ENCODE data around the gene MAP3K6. TPM values are rescaled to one million over a fixed set of nuclear protein-coding genes. Genes with fewer than 3 reads are reported as not detected.

Gene MAP3K6
- total and polyA plus RNA-seq, 2 of the 4 experiments (the other 2 are of a cell fraction) = 4.8 to 15.9 TPM

GRCh38 chr1:27333717-27334279 lies 33.0 kb downstream of the MAP3K6 start:
- no peak overlapping the region for H2BK120ac ChIP-seq (ENCODE audit: low read depth, low read length)
- BruUV-seq (replicated peaks) = no TSS peak
- H3K79me1 ChIP-seq (ENCODE audit: low read depth in 1 of 2, low read length in 2 of 2) = peaks cover 3 to 29% of the 10 kb centered on the region in 2 experiments
- no peak overlapping the region for H3K23ac ChIP-seq (ENCODE audit: low read depth, low read length)
- no peaks in the 10 kb centered on the region for H3K4me1 ChIP-seq (ENCODE audit: control insufficient read depth, insufficient read depth, low read length)
- H2AK9ac ChIP-seq (replicated peaks; ENCODE audit: low read depth, low read length, poor library complexity) = no peak overlapping the region
- peaks cover 50% of the 10 kb centered on the region for H3K36me3 ChIP-seq (ENCODE audit: control insufficient read depth, insufficient read depth, low read length)
- H4K20me1 ChIP-seq (ENCODE audit: insufficient read depth, low read length) = peaks cover 27% of the 10 kb centered on the region
- H3K18ac ChIP-seq (ENCODE audit: low read depth, low read length) = no peak overlapping the region
- dilution Hi-C loops (cut with HindIII; ENCODE audit: low sequenced_read_pairs, unreplicated experiment) = no loop called here
- no peak overlapping the region for H3K4ac ChIP-seq (ENCODE audit: low read depth, low read length)
- ChIA-PET CTCF (interaction anchor here (0.6 to 0.8 kb wide), 2 partner anchors 21 to 35 kb away, joined by 3 to 5 read pairs; no protein-coding TSS in a partner anchor), POLR2A (ENCODE audit: unreplicated experiment) (no interaction called here)
- no peak overlapping the region for H2AK5ac ChIP-seq (ENCODE audit: low read depth, low read length)
- no peak overlapping the region for H2BK15ac ChIP-seq (ENCODE audit: low read depth, low read length)
- H3K9me1 ChIP-seq (ENCODE audit: insufficient read depth, low read length) = no peaks in the 10 kb centered on the region
- no peak overlapping the region for H3K4me3 ChIP-seq (ENCODE audit: insufficient read depth, low read depth, low read length)
- 98% methylated on average over 6 of the region's 17 CpGs; no CpG with 5 or more reads in 1 of the 2 experiments for WGBS, 2 experiments (ENCODE audit: extremely low coverage in 2 of 2, insufficient read length in 1 of 2)
- no peak overlapping the region for H3K14ac ChIP-seq (replicated peaks; ENCODE audit: low read depth, low read length)
- ATAC-seq (ENCODE audit: low read depth) = no peak
- H3K4me2 ChIP-seq (ENCODE audit: low read depth, low read length) = no peak overlapping the region
- no peak overlapping the region for H3K27ac ChIP-seq (ENCODE audit: insufficient read depth, low read length)
- DNase-seq = no peak
- intact Hi-C loops (cut with micrococcal nuclease) = no loop called here
- no peak overlapping the region for H4K5ac ChIP-seq (ENCODE audit: low read depth, low read length)
- no peak overlapping the region for H2BK5ac ChIP-seq (ENCODE audit: low read depth, low read length, poor library complexity, severe bottlenecking)
- no peak overlapping the region for H2AFZ ChIP-seq (replicated peaks; ENCODE audit: low read length, poor library complexity)
- no peak overlapping the region for H3K56ac ChIP-seq (ENCODE audit: extremely low read depth, insufficient read depth, low read length)
- H3K9me3 ChIP-seq (ENCODE audit: control insufficient read depth, insufficient read depth, low read length) = no peaks in the 10 kb centered on the region
- H2BK20ac ChIP-seq (ENCODE audit: low read depth, low read length) = no peak overlapping the region
- H4K8ac ChIP-seq (ENCODE audit: low read depth in 2 of 2, low read length in 2 of 2) = no peak overlapping the region
- no peaks in the 10 kb centered on the region for H3K27me3 ChIP-seq (ENCODE audit: control insufficient read depth, insufficient read depth, low read length)
- H4K91ac ChIP-seq (ENCODE audit: insufficient read depth, low read depth, low read length) = no peak overlapping the region
- no peak overlapping the region for H3K9ac ChIP-seq (ENCODE audit: low read depth, low read length)
- TF ChIP-seq POLR2A (IDR thresholded peaks at IDR 0.05; ENCODE audit: low read depth, low read length) (no peak), ELK1 (IDR thresholded peaks at IDR 0.05; ENCODE audit: borderline replicate concordance, low read depth, low read length) (no peak), MXI1 (IDR thresholded peaks at IDR 0.05; ENCODE audit: borderline replicate concordance, low read depth, low read length) (no peak), BHLHE40 (IDR thresholded peaks at IDR 0.05; ENCODE audit: low read depth, low read length) (no peak), CHD1 (IDR thresholded peaks at IDR 0.05; ENCODE audit: low read depth, low read length) (no peak), SMC3 (IDR thresholded peaks at IDR 0.05; ENCODE audit: low read depth, low read length) (no peak), RAD21 (IDR thresholded peaks at IDR 0.05; ENCODE audit: low read length) (no peak), NFE2L2 (IDR thresholded peaks at IDR 0.05; ENCODE audit: low read depth, low read length) (no peak), RFX5 (IDR thresholded peaks at IDR 0.05; ENCODE audit: low read depth, low read length) (no peak), CEBPB (IDR thresholded peaks at IDR 0.05; ENCODE audit: low read depth, low read length) (no peak), FOS (IDR thresholded peaks at IDR 0.05; ENCODE audit: low read depth, low read length) (no peak)
- TF ChIP-seq, protein P1, sequence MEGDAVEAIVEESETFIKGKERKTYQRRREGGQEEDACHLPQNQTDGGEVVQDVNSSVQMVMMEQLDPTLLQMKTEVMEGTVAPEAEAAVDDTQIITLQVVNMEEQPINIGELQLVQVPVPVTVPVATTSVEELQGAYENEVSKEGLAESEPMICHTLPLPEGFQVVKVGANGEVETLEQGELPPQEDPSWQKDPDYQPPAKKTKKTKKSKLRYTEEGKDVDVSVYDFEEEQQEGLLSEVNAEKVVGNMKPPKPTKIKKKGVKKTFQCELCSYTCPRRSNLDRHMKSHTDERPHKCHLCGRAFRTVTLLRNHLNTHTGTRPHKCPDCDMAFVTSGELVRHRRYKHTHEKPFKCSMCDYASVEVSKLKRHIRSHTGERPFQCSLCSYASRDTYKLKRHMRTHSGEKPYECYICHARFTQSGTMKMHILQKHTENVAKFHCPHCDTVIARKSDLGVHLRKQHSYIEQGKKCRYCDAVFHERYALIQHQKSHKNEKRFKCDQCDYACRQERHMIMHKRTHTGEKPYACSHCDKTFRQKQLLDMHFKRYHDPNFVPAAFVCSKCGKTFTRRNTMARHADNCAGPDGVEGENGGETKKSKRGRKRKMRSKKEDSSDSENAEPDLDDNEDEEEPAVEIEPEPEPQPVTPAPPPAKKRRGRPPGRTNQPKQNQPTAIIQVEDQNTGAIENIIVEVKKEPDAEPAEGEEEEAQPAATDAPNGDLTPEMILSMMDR (conservative IDR thresholded peaks at IDR 0.05; ENCODE audit: low read depth, low read length) = no peak
- in situ Hi-C loops (cut with MboI; ENCODE audit: low sequenced_read_pairs) = no loop called here
